ENCODE data around the gene OR5B2.
"Not testable (repeated sequence)": the region's sequence is repeated elsewhere in the genome, so short reads cannot be mapped to it uniquely, and the experiment has no call there.

The OR5B2 gene

DNA sequence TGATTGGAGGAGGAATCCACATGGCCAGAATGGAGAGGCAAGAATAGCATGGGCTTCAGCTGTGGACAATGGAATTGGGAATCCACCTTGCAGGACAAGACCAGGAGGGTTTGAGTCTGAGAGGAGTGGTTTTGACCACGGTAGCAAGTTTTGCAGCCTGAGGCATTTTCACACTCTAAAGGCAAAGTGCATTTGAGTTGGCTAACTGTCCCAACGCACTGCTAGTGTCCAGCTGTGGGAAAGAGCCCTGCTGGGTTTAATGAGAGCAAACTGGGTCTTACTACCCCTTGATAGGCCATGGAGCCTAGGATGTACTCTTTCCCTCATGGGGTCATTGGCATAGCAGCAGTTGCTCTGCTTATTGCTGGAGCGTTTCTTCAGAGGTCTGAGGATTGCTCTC lies at the start of gene OR5B2:
Gene OR5B2, minus strand, starts transcription at position 101 of the 400 bp plus-strand sequence. CDS start 4,860 bp downstream, outside the sequence.
- DNase-seq, result no peak

DNA sequence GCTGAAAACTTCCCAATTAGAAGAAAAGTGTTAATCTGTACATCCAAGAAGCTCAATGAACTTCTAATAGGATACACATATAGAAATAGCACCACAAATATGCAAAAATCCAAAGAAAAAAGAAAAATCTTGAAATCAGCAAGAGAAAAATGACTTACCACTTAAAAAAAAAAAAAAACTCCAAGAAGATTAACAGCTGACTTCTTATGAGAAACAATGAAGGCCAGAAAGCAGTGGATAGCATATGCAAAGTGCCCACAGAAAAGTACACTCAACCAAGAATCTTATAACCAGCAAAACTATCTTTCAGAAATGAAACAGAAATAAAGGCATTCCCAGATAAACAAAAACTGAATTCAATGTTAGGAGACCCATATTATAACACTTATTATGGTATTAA lies 44.0 kb upstream of the OR5B2 start:
- DNase-seq, result no peak

DNA sequence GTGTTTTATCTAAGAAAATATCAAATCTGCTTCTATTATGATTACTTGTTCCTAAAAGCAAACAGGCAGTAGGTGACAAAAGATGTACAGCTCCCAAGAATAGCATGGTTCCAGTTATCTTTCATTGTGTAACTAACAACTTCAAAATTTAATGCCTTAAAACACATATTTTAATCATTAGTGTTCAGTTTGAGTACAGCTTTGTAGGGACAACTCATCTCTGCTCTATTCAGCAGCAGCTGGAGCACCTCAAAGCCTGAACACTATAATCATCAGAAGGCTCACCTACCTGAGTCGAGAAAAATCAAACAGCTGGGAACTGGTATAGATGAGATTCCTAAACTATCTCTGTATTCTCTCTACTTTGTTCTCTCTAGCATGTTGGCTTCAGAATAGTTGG lies 38.4 kb upstream of the OR5B2 start:
- DNase-seq, result no peak

DNA sequence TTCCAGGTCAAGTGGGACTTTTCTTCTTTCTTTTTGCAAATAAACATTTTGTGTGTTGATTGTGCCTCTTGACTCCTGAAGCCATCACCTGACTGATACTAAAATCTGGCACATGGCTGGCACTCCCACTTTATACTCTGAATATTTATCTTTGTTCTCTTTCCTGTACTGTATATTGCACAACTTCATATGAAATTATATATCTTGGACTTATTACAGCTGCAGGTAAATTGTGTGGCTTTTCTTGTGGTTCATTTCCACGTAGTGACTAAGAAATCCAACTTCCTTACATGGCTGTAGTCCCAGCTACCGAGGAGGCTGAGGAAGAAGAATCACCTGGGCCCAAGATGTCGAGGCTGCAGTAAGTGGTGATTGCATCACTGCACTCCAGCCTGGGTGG lies 37.8 kb upstream of the OR5B2 start:
- no peak for DNase-seq

DNA sequence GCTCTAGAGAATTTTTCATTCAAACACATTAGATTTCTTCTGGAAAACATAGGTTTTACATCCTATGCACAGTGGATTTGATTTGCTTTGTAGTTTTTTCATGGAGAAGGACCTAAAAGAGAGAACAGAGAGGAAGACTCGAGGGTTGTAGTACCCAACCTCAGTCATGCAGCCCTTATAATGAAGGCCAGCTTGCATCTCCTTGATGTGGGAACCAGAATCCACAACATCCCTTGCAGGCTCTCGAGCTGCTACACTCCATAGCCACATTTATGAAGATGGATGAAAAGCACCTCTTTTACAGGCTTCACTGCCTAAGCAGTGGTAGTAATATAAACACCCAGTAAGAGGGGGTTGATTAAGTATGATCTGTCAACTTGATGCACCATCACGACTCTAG lies 23.7 kb upstream of the OR5B2 start:
- no peak for DNase-seq

DNA sequence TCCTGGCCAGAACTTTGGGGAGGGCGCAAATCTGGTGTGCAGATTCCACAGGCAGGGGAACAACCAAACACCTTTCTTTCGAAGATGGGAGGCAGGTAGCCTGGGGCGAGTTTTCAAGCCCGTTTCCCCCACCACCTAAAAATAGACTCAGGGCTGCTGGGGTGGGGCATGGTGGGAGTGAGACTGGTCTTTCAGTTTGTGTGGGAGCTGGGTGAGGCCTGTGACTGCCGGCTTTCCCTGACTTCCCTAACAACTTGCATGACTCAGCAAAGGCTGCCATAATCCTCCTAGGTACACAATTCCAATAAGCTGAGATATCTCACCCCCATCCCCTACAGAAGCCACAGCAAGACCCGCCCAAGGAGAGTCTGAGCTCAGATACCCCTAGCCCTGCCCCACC lies 18.4 kb upstream of the OR5B2 start:
- DNase-seq, result no peak

DNA sequence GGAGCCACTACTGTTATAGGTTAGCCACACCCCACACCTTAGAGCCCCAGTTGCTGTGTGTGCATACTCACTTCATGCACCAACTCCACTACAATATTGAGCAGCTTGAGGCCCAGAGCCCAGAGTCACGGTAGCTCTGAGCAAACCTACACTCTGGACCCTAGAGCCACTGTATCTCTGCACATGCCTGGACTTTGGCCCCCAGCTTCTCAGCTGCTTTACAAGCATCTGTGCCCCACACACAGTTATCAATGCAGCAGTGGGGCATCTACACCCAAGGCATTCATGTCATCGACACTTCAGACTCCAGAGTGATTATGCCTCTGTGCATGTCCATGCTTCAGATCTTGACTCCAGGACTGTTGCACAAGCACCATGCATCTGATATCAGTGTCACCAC lies 16.4 kb upstream of the OR5B2 start:
- DNase-seq, result no peak

DNA sequence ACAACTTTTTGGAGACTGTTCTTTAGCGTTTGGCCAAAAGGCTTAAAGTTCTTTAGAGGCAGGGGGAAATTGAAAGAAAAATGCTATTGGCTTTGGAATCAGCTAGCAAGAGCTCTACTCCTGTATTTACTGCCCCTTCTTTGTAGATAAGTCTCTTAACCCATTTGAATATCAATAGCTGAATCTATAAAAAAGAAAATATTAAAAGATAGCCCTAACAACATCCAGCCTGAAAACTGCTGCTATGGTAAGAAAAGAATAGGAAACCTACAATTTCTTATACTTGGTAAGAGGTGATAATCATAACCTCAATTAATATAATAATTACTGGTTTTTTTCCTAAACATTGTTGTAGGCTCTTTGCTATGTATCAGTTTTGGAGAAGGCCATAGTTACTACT lies 14.2 kb upstream of the OR5B2 start, which contains the start of gene OR5B12:
Gene OR5B12, minus strand, starts transcription at position 101 of the 400 bp plus-strand sequence. CDS start 2,085 bp downstream, outside the sequence.
- DNase-seq, result no peak

DNA sequence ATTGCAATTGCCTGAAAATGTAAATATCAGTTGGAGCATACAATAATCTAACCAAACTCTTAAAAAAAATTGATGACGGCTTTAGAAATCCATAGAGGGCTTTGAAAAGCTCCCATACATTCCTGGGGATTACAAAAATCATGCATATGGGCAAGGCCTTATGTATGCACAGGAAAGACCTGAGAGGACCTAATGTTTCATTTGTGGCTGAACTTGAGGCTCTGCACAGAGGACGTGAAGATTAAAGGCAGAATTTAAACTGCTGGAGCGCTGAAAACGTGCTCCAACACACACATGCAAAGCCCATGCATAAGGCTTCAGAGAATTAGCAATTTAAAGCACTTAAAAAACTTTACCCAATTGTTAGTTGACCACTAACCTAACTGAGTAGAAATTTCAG lies 10.6 kb upstream of the OR5B2 start:
- no peak for DNase-seq

DNA sequence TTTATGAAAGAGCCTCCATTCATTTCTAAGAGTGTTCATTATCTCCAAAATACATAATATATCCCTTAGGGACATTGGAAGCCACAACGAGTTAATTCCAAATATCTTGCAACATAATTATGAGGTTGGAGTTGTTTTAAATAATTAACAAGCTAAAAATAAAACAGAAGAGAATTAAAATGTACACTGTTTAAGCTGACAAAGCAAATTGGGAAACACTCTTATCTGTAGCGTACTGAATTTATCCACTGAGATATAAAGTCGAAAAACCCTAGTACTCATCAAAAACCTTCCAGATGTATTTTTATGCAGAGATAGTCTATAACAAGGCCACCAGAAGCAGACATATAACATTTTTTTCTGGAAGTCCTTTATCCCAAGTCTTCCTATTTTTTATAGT lies 6.3 kb upstream of the OR5B2 start:
- DNase-seq, result no peak

DNA sequence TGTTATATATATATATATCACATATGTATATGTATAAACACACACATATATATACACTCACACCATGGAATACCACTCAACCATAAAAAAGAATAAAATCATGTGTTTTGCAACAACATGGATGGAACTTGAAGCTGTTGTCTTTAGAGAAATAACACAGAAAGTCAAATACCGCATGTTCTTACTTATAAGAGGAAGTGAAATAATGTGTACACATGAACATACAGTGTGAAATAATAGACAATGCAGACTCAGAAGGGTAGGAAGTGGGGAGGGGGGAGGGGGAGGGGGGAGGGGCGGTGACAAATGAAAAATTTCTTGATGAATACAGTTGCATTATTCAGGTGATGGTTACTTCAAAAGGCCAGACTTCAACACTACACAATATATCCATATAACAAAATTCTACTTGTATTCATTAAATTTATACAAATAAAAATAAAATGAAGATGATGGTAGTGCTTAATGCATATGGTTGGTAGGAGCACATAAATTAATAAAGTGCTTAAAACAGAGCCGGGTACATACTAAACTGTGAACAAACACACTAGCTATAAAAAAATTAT lies 5.8 kb upstream of the OR5B2 start:
- DNase-seq, result no peak

DNA sequence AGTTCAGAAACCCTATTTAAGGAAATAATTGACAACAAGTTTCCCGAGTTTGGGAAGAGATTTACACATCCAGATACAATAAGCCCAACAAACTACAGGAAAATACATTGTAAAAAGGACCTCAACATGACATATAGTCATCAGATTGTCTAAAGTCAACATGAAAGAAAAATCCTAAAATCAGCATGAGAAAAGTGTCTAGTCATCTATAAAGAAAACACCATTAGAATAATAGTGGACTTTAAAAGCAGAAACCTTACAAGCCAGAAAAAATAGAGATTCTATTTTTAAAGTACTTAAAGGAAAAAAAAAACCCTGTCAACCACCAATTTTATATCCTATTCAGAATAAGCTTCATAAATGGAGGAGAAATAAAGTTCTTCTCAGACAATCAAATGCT lies 1.4 kb upstream of the OR5B2 start:
- DNase-seq, result no peak

DNA sequence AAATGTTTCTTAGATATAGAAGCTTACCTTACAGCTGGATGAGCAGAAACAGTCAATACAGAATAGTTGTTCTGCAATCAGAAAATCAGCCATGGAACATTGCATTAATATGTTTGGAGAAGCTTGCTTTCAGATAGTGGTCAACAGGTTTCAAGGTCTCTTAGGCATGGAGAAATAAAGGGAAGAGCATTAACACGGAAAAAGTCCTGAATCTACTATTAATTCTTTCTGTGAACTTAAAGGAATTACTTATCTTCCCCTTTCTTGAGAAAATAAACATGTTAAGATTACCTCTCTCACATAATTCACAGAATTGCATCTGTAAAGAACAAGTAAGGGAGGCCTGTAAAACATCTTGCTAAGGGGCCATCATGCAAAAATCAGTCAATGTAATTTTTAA lies 21.1 kb downstream of the OR5B2 start, which contains the start of gene OR5B3:
Gene OR5B3, minus strand, starts transcription at position 101 of the 400 bp plus-strand sequence. CDS start 3,465 bp downstream, outside the sequence.
- DNase-seq, result no peak

DNA sequence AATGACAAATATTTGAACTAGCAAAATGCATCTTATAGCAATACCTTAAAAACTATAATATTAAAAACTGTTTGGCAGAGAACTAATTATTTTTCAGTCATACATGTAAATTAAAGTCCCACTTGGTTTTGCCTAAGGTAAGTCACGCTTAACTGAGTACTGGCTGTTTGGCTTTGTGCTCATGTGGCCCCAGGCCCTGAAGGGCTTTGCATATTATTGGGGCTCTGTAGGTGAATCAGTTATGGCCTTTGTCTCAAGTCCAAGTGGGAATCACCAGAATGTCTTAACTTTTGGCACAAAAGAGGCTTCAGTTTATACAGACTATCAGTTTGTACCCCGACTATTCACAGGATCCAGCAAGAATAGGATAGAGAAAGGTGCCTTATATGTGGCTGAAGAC lies 28.3 kb downstream of the OR5B2 start:
- not testable (repeated sequence) for DNase-seq

DNA sequence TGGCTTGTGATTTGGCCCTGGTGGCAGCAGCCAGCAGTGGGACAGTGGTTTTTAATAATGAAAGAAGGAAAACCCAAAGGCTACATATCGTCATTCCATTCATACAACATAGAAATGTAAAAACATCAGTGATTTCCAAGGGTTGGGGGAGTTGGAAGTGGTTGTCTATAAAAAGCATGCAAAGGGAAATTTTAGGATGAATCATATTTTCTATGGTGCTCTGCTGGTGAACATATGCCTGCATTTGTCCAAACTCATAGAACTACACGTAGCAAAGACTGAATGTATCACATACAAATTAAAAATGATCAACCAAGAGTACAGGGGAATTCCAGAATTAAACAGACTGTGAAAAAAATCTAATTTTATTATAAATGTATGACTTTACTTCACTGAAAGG lies 32.3 kb downstream of the OR5B2 start:
- DNase-seq, result no peak

DNA sequence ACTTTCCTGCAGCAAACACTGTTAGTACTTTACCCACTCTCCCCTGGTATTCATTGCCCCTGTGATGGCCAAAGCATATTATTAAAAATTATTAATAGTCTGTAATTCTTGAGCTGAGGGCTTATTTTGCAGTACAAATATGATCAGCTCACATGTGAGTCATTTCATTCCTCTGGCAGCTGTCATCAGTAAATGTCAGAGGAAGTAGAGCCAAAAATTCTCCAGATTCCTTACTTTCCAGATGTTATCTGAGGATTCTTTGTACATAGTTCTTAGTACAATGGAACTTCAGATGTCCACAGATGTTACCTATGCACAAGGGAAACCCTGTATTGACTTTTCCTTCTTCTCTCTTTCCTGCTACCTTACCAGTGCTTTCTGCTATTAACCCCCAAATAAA lies 33.7 kb downstream of the OR5B2 start:
- no peak for DNase-seq

DNA sequence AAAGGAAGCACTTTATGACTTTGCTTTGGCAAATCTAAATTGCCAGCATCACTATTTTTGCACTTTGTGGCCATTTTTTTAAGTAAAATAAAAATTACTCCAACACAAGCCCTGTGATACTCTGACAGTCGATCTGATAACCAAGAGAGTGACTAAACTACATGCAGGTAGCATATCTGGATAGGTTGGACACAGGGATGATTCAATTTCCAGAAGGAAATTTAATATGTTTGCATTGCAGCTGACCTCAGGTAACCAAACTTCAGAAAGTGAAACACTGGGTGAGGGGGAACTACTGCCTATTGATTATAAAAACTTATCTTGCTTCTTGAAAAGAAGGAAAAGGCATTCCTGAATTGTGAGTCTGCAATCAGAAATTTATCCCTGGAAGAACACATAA lies 35.2 kb downstream of the OR5B2 start:
- DNase-seq, result no peak

DNA sequence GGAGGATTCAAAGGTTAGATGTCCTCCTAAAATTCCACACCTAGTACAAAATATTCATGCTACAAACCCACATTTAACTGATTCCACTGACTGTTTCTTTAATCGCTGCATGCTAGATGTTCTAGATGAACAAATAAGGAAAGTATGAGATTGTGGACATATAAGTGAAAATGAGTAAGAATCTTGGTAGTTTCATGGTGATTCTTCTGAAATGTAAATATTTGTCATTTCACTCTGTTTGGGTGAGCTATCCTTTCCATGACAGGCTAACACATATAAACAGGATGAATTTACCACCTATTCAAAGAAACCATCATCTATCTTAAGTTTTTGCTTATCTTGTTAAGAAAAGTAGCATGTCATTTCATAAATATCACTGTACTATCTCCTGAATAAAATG lies 36.0 kb downstream of the OR5B2 start:
- no peak for DNase-seq

DNA sequence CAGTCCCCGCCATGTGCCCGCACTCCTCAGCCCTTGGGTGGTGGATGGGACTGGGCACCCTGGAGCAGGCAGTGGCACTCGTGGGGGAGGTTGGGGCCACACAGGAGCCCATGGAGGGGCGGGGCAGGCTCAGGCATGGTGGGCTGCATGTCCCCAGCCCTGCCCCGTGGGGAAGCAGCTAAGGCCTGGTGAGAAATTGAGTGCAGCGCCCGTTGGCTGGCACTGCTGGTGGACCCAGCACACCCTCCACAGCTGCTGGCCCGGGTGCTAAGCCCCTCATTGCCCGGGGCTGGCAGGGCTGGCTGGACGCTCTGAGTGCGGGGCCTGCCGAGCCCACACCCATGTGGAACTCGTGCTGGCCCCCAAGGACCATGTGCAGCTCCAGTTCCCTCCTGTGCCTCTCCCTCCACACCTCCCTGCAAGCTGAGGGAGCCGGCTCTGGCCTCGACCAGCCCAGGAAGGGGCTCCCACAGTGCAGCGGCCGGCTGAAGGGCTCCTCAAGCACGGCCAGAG lies 37.3 kb downstream of the OR5B2 start:
- DNase-seq, result no peak

Data from NCI-H2029 treated with DMSO at 0.1 percent for 48 hours (cell line).